Kidney epithelial cell (primary cell): ENCODE measurements around the gene BAHCC1. TPM values are rescaled to one million over a fixed set of nuclear protein-coding genes. Genes with fewer than 3 reads are reported as not detected.

Experiments
- DNase-seq: peaks from one replicate; pipeline ENCODE4 v3.0.0-alpha.2; 2010; ENCODE audit warnings: low read depth
- H3K27me3 ChIP-seq: 2 replicates; pipeline ENCODE4 v1.6.0; 2011; ENCODE audit warnings: low read length; ENCODE audit not compliant: control insufficient read depth, insufficient read depth
- H3K36me3 ChIP-seq: 2 replicates; pipeline ENCODE4 v1.5.1; 2011; ENCODE audit warnings: low read length; ENCODE audit not compliant: control insufficient read depth, insufficient read depth
- H3K4me3 ChIP-seq: 2 replicates; pipeline ENCODE4 v1.5.1; 2011; ENCODE audit warnings: low read depth, mild to moderate bottlenecking, control low read depth, low read length
- total RNA-seq: library from RNA; depleted of rRNA; stranded (reverse); fragments of >200 nt; gene quantifications from 2 replicates; pipeline ENCODE4 v1.2.3, GENCODE V29; 2015
- TF ChIP-seq, protein P1 (sequence below): IDR thresholded peaks from 2 replicates; pipeline ENCODE4 v1.5.1; 2011; ENCODE audit warnings: mild to moderate bottlenecking, moderate library complexity, low read length, control low read depth, inconsistent platforms; ENCODE audit not compliant: insufficient read depth, poor library complexity, severe bottlenecking

BAHCC1 gene
- total RNA-seq, 1 donor from 2014 or later: 6.6 TPM

DNA sequence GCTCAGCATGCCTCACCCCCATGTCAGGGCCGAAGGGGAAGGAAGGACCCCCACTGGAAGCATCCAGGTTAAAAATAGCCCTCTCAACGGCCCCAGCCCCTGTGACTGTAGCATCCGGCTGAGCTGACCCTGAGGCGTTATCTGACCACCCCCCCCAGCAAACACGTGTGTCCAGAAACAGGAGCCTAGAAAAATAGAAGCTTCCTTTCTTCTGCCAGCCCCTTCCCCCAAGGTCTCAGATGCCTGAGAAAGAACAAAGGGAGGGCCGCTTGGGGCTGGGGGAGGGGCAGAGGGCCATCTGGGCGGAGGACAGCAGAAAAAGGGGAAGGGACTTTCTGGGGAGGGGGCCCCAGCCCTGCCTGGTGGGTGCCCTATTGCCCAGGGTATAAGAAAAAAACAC, 61.5 kb downstream of the BAHCC1 start:
- H3K27me3 ChIP-seq: no peaks in the 10 kb centered on the region
- H3K36me3 ChIP-seq: no peaks in the 10 kb centered on the region
- H3K4me3 ChIP-seq: no peak overlapping the region
- no peak for DNase-seq
- TF ChIP-seq, protein P1, sequence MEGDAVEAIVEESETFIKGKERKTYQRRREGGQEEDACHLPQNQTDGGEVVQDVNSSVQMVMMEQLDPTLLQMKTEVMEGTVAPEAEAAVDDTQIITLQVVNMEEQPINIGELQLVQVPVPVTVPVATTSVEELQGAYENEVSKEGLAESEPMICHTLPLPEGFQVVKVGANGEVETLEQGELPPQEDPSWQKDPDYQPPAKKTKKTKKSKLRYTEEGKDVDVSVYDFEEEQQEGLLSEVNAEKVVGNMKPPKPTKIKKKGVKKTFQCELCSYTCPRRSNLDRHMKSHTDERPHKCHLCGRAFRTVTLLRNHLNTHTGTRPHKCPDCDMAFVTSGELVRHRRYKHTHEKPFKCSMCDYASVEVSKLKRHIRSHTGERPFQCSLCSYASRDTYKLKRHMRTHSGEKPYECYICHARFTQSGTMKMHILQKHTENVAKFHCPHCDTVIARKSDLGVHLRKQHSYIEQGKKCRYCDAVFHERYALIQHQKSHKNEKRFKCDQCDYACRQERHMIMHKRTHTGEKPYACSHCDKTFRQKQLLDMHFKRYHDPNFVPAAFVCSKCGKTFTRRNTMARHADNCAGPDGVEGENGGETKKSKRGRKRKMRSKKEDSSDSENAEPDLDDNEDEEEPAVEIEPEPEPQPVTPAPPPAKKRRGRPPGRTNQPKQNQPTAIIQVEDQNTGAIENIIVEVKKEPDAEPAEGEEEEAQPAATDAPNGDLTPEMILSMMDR: no peak

DNA sequence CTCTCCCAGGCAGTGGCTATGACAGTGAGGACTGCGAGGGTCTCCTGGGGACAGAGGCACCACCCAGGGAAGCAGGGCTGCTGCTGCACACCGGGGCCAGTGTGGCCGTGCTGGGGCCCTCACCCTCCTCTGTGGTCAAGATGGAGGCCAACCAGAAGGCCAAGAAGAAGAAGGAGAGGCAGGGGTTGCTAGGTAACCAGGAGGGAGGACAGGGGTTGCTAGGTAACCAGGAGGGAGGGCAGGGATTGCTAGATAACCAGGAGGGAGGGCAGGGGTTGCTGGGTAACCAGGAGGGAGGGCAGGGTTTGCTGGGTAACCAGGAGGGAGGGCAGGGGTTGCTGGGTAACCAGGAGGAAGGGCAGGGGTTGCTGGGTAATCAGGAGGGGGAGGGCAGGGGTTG, 62.1 kb downstream of the BAHCC1 start:
- no peaks in the 10 kb centered on the region for H3K27me3 ChIP-seq
- H3K4me3 ChIP-seq: no peak overlapping the region
- no peaks in the 10 kb centered on the region for H3K36me3 ChIP-seq
- no peak for DNase-seq
- TF ChIP-seq, protein P1: no peak

DNA sequence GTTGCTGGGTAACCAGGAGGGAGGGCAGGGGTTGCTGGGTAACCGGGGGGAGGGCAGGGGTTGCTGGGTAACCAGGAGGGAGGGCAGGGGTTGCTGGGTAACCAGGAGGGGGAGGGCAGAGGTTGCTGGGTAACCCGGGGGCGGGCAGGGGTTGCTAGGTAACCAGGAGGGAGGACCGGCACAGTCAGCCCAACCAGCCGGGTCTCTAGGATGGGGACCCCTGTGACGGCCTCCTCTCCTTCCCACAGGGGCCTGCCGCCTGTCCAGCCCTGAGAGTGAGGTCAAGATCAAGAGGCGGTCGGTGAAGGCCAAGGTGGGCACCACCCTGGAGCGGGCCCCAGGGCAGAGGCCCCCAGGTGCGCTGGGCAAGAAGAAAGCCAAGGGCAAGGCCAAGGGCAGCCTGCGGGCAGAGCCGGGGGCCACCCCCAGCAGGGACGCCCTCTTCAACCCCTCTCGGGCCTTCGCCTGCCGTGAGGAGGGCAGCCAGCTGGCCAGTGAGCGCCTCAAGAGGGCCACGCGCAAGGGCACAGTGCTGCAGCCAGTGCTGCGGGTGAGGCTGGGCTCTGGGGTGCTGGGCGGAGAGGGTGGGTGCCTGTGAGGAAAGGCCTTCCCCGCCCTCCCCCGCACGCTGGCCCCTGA, 62.8 kb downstream of the BAHCC1 start:
- TF ChIP-seq, protein P1: no peak

DNA sequence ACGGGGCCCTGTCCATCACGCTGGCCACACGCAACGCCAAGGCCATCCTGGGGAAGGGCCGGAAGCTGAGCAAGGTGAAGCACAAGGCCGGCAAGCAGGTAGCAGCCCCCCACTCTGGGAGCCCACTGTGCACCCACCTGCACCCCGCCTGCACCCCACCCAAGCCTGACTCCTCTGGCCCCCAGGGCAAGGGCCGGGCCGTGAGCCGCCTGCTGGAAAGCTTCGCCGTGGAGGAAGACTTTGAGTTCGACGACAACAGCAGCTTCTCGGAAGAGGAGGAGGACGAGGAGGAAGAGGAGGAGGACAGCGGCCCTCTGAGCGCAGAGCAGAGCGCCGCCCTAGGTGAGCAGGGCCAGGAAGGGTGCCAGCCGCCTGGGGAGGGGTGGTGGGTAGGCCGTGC, 63.4 kb downstream of the BAHCC1 start:
- H3K36me3 ChIP-seq: no peaks in the 10 kb centered on the region
- H3K4me3 ChIP-seq: no peak overlapping the region
- no peak for DNase-seq
- TF ChIP-seq, protein P1: no peak
- H3K27me3 ChIP-seq: no peaks in the 10 kb centered on the region

More for the DNA sequence above, 62.8 kb downstream of the BAHCC1 start:
- Histone ChIP-seq H3K27me3 (no peaks in the 10 kb centered on the region), H3K4me3 (no peak overlapping the region), H3K36me3 (no peaks in the 10 kb centered on the region)
- DNase-seq: no peak

DNA sequence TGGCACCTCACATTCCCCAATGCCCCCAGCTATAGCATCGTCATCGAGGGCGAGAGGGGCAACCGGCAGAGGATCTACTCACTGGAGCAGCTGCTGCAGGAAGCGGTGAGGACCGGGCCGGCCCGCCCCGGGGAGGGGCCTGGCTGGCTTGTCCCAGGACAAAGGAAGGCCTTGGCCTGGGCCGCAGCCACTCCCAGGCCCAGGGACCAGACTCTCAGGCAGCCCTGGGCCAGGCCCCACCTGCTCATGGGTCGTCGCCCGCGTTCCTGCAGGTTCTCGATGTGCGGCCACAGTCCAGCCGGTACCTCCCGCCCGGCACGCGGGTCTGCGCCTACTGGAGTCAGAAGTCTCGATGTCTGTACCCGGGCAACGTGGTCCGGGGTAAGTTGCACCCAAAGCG, 64.0 kb downstream of the BAHCC1 start:
- no peaks in the 10 kb centered on the region for H3K36me3 ChIP-seq
- TF ChIP-seq, protein P1: no peak
- H3K4me3 ChIP-seq: no peak overlapping the region
- H3K27me3 ChIP-seq: no peaks in the 10 kb centered on the region
- DNase-seq: no peak

DNA sequence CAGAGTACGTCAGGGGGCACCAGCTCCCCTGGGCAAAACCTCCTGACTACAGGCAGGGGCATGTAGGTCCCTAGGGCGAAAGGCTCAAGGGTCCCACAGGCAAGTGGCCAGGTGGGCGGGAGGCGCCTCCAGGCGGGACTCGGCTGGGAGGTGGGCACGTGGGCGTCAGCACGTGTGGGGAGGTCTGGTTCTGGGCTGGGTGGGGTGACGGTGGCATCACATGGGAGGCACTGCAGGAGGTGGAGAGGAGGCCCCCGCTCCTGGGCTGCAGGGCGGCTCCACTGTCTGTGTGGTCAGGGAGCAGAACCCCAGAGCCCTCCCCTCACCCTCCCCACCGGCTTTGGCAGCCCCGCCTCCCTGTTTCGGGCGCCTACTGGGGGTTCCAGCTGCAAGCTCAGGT, 64.6 kb downstream of the BAHCC1 start:
- TF ChIP-seq, protein P1: no peak
- DNase-seq: no peak
- Histone ChIP-seq H3K27me3 (no peaks in the 10 kb centered on the region), H3K4me3 (no peak overlapping the region), H3K36me3 (no peaks in the 10 kb centered on the region)
